ENCODE data around the gene COL16A1.

The COL16A1 gene

GRCh38 chr1:31687601-31688000 is 16.2 kb downstream of the COL16A1 start:
- no peak for DNase-seq (ENCODE audit: low read depth)

GRCh38 chr1:31685795-31686194 is 18.0 kb downstream of the COL16A1 start:
- no peak for DNase-seq (ENCODE audit: low read depth)

GRCh38 chr1:31683997-31684396 is 19.8 kb downstream of the COL16A1 start:
- no peak for DNase-seq (ENCODE audit: low read depth)

- no peak for DNase-seq (ENCODE audit: low read depth)
These were observed 22.4 kb downstream of the COL16A1 start for GRCh38 chr1:31681415-31681814.

DNA sequence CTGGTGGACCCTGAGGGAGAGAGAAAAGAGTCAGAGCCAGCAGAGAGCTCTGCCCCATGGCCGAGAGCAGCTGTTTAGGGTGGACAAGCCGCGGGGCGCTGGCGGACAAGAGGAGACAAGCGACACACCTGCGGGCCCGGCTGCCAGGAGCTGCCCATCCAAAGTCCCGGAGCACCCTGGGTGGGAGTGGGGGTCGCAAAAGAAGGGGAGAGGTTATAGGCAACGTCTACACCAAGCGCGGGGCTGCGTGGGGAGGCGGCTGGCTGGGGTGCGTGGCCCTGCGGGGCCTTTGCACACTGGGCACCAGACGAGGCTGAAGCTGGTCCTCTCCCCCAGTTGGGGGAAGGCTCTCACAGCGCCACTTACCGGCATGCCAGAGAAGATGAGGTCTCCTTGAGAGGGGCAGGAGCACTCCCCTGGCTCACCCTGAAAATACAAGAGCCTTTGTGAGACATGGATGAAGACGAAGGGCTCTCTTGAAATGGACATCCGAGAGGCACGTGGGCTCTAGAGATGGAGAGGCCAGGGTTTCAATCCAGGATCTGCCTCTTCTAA is 24.1 kb downstream of the COL16A1 start:
- no peak for DNase-seq (ENCODE audit: low read depth)

DNA sequence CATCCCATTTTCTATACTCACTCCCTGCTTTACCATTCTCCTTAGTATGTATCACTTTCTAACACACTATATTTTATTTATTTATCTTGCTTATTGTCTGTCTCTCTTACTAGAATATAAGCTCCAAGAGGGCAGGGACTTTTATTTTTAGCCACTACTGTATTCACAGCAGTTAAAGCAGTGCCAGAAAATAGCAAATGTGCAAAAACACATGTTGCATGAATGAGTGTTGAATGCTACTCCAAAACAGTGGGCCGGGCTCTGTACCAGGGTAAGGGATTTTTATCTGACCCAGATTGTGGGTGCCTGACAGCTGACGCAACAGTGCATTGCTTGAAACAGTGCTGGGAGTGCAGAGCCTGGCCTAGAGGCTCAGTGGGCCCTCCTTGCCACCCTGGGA is 24.7 kb downstream of the COL16A1 start:
- DNase-seq (ENCODE audit: low read depth) = no peak

DNA sequence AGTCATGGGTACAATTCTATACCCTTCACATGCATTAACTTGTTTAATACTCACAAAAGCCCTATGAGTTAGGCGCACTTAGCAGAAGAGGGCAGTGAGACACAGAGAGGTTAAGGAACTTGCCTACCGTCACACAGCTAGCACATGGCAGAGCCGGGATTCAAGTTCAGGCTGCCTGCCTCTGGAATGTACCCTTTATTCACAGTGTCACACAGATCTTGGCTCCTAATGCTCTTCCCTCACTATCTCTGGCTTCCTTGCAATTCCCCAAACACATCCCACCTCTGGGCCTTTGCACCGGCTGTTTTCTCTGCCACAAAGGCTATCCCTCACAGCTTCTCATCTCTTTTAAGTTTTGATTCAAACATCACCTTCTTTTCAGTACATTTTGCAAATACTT is 25.1 kb downstream of the COL16A1 start:
- no peak for DNase-seq (ENCODE audit: low read depth)

DNA sequence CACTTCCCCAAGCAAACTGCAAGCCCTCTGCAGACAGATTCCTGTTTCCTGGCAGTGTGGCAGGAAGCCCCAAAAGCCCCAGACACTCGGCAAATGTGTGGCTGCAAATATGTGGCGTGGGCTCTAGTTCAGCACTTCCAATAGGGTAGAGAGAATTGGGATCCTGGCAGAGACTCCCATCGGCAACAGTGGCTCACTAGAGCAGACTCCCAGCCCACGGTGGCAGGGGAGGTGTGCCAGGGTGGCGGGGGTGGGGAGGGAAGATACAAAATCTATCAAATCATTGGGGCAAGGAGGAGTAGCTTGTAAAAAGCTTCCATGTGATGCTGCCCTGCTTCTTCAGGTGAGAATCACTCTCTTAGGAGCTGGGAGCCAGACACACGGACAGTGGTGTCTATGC is 25.9 kb downstream of the COL16A1 start:
- DNase-seq (ENCODE audit: low read depth) = no peak

DNA sequence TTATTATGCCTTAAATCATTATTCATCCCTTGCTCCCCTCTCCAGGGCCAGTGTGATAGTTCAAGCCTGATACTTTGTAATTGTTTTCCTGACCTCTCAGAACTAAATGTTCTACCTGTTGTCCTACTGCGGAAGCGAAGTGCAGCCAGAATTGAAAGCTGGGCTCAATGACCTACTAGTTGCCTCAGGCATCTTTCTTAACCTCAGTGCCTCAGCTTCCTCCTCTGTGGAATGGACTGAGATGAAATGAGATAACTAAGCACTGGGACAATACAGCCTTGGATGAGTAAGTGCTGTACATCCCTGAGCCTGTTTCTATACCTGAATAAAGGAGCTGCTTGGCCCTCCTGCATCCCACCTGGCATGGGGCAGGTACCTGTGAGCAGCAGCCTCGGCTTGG is 26.4 kb downstream of the COL16A1 start:
- no peak for DNase-seq (ENCODE audit: low read depth)

DNA sequence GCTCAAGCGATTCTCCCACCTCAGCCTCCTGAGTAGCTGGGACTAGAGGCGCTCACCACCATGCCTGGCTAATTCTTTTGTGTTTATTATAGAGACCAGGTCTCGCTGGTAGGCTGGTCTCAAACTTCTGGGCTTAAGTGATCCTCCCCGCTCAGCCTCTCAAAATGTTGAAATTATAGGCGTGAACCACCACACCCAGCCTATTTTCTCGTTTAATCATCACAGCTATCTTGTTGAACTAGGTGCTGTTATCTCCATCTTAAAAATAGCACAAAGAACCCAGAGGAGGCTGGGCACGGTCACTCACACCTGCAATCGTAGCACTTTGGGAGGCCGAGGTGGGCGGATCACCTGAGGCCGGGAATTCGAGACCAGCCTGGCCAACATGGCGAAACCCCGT is 28.1 kb downstream of the COL16A1 start:
- DNase-seq (ENCODE audit: low read depth) = no peak

DNA sequence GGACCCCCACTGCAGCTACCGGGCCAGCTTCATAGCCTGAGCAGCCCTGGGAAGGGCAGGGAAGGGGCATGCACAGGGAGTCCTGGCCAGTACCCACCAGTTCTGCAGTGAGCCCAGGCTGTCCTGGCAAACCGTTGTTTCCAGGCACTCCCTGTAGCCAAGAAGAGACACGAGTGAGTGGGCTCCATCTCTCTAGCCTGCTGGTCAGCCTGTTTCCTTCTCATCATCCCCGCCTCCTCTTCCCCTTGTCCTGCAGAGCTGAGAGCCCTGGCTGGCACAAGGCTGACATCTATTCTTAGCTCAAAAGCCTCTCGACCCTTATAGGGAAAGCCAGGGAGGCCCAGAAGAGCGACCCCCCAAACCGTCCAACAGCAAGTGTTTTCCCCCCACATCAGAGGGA is 28.7 kb downstream of the COL16A1 start:
- DNase-seq (ENCODE audit: low read depth) = no peak

GRCh38 chr1:31674626-31675025 is 29.2 kb downstream of the COL16A1 start:
- DNase-seq (ENCODE audit: low read depth) = no peak

DNA sequence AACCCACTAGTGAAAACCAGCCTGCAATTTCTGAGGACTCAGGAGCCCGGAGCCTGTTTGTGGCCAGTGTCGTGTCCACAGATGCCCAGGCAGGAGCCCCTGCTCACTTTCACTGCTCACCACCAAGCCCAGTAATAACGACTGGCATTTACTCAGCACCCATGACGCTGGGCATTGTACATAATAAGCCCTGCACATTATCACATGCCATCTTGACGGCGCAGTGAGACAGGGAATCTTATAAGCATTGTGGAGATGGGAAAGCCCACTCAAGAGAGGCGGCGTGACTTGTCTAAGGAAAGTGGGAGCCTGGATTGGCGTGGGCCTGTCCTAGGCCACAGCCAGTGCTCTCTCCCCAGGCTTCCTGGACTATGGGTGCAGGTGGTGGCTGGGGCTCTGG is 30.4 kb downstream of the COL16A1 start:
- DNase-seq (ENCODE audit: low read depth) = no peak

DNA sequence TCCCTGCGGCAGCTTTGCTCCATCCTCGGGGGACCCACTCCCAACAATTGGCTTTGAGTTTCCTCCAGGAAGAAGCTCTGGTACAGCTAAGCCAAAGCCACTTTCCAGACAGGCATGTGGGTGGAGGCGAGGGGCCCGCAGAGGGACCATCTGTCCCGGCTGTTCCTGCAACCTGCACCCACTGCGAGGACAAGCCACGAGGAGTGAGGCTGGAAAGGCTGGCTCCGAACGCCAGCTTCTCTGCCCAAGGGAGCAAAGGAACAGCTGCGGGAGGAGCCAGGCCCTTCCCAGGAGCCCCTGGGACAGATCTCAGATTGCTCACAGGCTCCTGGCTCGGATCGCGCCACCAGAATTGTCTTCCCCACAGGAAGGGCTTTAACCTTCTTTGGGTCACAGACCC is 30.8 kb downstream of the COL16A1 start:
- DNase-seq (ENCODE audit: low read depth) = no peak

- DNase-seq (ENCODE audit: low read depth) = no peak
These were observed 32.1 kb downstream of the COL16A1 start for GRCh38 chr1:31671561-31672201.

- DNase-seq (ENCODE audit: low read depth) = no peak
These were observed 32.7 kb downstream of the COL16A1 start for GRCh38 chr1:31671147-31671546.

DNA sequence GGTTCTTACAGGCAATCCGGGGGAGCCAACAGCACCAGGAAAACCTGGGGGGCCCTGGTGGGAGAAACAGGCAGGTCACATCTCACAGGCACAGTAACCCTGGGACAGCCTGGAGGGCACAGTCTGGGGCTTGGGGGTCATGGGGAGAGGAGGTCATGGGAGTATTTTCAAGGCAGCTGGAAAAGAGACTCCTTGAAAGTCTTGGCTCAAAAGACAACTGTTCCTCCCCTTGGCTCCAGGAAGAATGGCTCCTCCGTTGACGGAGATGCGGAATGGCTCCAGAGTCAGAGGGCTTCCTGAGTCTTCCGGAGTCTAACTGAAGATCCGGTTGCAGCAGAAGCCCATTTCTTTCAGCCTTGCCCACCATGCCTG is 33.2 kb downstream of the COL16A1 start:
- DNase-seq (ENCODE audit: low read depth) = no peak

DNA sequence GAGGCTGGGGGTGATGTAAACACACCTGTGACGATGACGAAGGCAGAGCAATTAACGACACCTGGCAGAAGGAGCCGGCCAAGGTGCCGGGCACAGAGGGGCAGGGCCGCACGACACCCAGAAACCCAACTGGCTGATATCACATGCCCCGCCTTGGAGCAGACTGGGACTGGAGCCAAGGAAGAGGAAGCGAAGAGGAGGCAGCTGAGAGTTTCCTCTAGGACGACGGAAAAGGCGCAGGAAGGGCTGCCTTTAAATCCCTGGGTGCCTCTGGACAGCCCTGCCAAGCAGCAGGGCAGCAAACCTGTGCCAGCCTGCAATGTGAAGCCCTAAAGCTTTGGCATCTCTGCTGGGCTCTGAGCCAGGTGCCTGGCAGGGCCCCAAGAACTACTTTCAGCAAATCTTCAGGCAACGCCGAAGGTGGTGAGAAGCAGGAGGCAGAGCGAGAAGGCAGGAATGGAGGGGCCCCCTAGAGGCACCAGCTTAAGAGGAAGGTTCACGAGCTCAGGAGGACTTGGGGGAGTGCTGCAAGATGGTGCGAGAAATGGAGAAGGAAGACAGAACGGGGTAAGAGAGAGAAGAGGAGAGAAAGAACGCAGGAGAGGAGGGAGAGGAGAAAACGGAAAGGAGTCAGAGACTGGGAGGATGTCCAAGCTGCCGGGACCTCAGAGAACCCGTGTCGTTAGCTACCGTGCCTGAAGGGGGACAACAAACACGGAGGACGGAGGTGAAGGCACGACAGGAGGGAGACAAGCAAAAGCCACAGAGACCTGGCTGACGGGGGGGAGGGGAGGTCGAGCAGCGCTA is 33.8 kb downstream of the COL16A1 start:
- DNase-seq (ENCODE audit: low read depth) = no peak

- no peak for DNase-seq (ENCODE audit: low read depth)
These were observed 34.4 kb downstream of the COL16A1 start for GRCh38 chr1:31669433-31669785.

- DNase-seq (ENCODE audit: low read depth) = no peak
These were observed 35.4 kb downstream of the COL16A1 start for GRCh38 chr1:31668303-31668883.

DNA sequence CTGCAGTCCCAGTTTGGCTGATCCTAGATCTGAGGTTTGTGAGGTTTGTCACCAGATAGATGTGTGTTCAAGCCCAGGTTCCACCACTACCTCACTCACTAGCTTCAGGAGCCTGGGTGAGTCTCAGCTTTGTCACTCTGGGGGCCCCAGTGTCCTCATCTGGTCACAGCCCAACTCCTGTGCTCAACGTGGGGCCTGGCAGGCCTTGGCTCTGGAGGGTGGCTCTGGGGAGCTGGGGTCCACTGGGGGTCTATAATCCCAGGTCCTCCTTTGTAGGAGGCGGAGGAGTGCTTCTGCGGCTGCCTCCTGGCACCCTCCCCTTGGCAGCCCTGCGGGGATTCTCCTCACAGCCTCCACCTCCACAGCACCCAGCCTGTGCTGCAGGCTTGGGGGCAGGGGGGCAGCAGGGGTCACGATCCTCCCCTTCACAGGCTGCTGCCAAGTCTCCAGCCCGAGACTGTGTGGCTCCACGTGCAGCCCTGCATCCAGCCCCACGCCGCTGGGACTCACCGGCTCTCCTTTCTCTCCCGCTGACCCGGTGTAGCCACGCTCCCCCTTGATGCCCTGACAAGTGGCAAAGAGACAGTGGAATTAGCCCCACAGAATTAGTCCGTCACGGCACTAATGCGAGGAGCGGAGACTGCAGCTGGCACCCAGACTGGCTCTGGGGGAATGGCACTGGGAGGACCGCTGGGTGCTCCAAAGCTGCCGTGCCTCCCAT is 36.6 kb downstream of the COL16A1 start:
- DNase-seq (ENCODE audit: low read depth) = no peak

DNA sequence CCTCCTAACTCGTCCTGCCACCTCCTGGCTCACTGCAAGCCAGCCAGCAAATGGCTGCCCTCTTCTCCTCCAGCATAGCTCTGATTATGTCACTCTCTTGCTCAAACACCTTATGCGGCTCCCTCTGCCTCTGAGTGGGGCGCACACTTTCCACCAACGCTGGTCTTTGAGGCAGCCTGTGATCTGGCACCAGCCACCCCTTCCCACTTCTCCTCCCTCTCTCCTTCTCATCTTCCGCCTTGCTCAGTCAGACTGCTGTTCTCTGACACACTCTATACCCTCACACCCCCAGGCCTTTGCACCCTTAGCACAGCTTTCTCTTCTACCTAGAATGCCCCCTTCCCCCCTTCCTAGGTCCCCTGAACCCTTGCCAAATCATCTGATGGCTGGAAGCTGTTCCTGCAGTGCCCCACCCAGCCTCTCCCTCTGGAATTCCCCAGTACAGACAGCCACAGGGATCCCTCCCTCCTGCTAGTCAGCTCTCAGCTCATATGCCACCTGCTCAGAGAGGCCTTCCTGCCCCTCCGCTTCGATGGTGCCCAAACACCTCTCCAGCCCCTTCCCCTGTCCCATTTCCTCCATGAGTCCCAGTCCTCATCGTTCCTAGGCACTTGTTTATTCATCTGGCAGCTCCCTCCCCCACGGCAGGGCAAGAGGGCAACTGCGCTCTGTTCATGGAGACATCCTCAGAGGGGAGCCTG is 37.4 kb downstream of the COL16A1 start:
- DNase-seq (ENCODE audit: low read depth) = no peak

Data from stimulated activated CD8-positive, alpha-beta memory T cell treated with anti-CD3 and anti-CD28 coated beads, Interleukin-15, amount 100 ng/mL, for 24 hours (primary cell).